ENCODE results near the gene ITIH3.

ITIH3 gene

GRCh38 chr3:52843108-52843865 is 48.7 kb downstream of the ITIH3 start:
- DNase-seq (ENCODE audit: low spot score): no peak
- no peak for TF ChIP-seq CTCF (IDR thresholded peaks at IDR 0.05; ENCODE audit: extremely low read depth, missing control alignments)

GRCh38 chr3:52843881-52844280 is 49.3 kb downstream of the ITIH3 start:
- DNase-seq (ENCODE audit: low spot score): no peak
- no peak for TF ChIP-seq CTCF (IDR thresholded peaks at IDR 0.05; ENCODE audit: extremely low read depth, missing control alignments)

GRCh38 chr3:52844290-52844975 is 49.8 kb downstream of the ITIH3 start:
- no peak for DNase-seq (ENCODE audit: low spot score)
- no peak for TF ChIP-seq CTCF (IDR thresholded peaks at IDR 0.05; ENCODE audit: extremely low read depth, missing control alignments)

GRCh38 chr3:52845157-52845556 is 50.6 kb downstream of the ITIH3 start:
- DNase-seq (ENCODE audit: low spot score): no peak
- no peak for TF ChIP-seq CTCF (IDR thresholded peaks at IDR 0.05; ENCODE audit: extremely low read depth, missing control alignments)

- no peak for DNase-seq (ENCODE audit: low spot score)
- TF ChIP-seq CTCF (IDR thresholded peaks at IDR 0.05; ENCODE audit: extremely low read depth, missing control alignments): no peak
Observed at GRCh38 chr3:52845691-52846431, 51.3 kb downstream of the ITIH3 start.

GRCh38 chr3:52846432-52846965 is 51.9 kb downstream of the ITIH3 start:
- TF ChIP-seq CTCF (IDR thresholded peaks at IDR 0.05; ENCODE audit: extremely low read depth, missing control alignments): no peak
- DNase-seq (ENCODE audit: low spot score): no peak

GRCh38 chr3:52847241-52847640 is 52.6 kb downstream of the ITIH3 start:
- DNase-seq (ENCODE audit: low spot score): no peak
- TF ChIP-seq CTCF (IDR thresholded peaks at IDR 0.05; ENCODE audit: extremely low read depth, missing control alignments): no peak

Data from GM20000 (cell line).